B cell (primary cell): ENCODE data around the gene PEAK1. TPM values are rescaled to one million over a fixed set of nuclear protein-coding genes. Genes with fewer than 3 reads are reported as not detected.

Source experiments
- ATAC-seq: fragments of 200-7000 bp; cut with Tn5 transposase; one replicate; pipeline ENCODE4 v1.10.0; 2021; ENCODE audit warnings: low read depth, mild to moderate bottlenecking, moderate number of reproducible peaks, moderate library complexity
- CTCF ChIA-PET: fragments of 350-600 bp; sonication (Branson Sonifier 250); formaldehyde crosslinking; loops from one replicate; lab custom pipeline; 2021; ENCODE audit warnings: antibody characterized with exemption, inconsistent platforms; lab: Charles Lee
- POLR2A ChIA-PET: fragments of 350-600 bp; sonication (Branson Sonifier 250); formaldehyde crosslinking; loops from one replicate; lab custom pipeline; 2021; ENCODE audit warnings: antibody characterized with exemption; lab: Charles Lee
- DNase-seq: peaks from one replicate; pipeline ENCODE4 v3.0.0; 2013
- H2AFZ ChIP-seq: 2 replicates; pipeline ENCODE4 v1.6.1; 2012; ENCODE audit warnings: mild to moderate bottlenecking, low read depth, low read length; ENCODE audit not compliant: insufficient read depth, poor library complexity, severe bottlenecking
- H3K27ac ChIP-seq, 2 donors: 1 replicate in 1 of 2; 2 replicates in 1 of 2; pipeline ENCODE4 v1.5.1; 2012 to 2013; ENCODE audit warnings: low read length in 2 of 2, mild to moderate bottlenecking in 2 of 2, moderate library complexity in 1 of 2
- H3K27me3 ChIP-seq, 4 experiments: fragments of 200-600 bp in 1 of 4; sonication (generic) in 1 of 4; replicated peaks in 1 of 4; 1 replicate in 2 of 4; 2 replicates in 2 of 4; pipeline versions ENCODE4 v1.6.1 to v1.7.0; 2013 to 2016; ENCODE audit warnings: low read length in 3 of 4, mild to moderate bottlenecking in 2 of 4, mixed read lengths in 1 of 4, moderate library complexity in 1 of 4; ENCODE audit not compliant: insufficient read depth in 4 of 4, control insufficient read depth in 3 of 4; ENCODE audit errors: control extremely low read depth in 1 of 4
- H3K36me3 ChIP-seq, 2 experiments: replicated peaks in 1 of 2; 1 replicate in 1 of 2; 2 replicates in 1 of 2; pipeline versions ENCODE4 v1.6.1 to v1.7.1; 2013; ENCODE audit warnings: low read length in 1 of 2; ENCODE audit not compliant: insufficient read depth in 2 of 2, control insufficient read depth in 1 of 2; ENCODE audit errors: control extremely low read depth in 1 of 2, extremely low read depth in 1 of 2
- H3K4me1 ChIP-seq, 2 donors: fragments of 200-600 bp in 1 of 2; sonication (generic) in 1 of 2; 1 replicate in 1 of 2; 2 replicates in 1 of 2; pipeline versions ENCODE4 v1.5.1 to v1.6.1; 2013 to 2017; ENCODE audit warnings: low read length in 2 of 2; ENCODE audit not compliant: control insufficient read depth in 2 of 2, insufficient read depth in 2 of 2
- H3K4me2 ChIP-seq: replicated peaks from 2 replicates; pipeline ENCODE3; 2012; ENCODE audit warnings: mild to moderate bottlenecking, low read depth, low read length; ENCODE audit not compliant: poor library complexity, severe bottlenecking
- H3K4me3 ChIP-seq, 5 experiments: fragments of 200-600 bp in 1 of 5; sonication (generic) in 1 of 5; 1 replicate in 3 of 5; 2 replicates in 2 of 5; pipeline versions ENCODE4 v1.5.1 to v1.7.0; 2011 to 2016; ENCODE audit warnings: low read length in 4 of 5, mild to moderate bottlenecking in 4 of 5, low read depth in 2 of 5, control low read depth in 1 of 5, moderate library complexity in 1 of 5; ENCODE audit not compliant: insufficient read depth in 1 of 5; ENCODE audit errors: control extremely low read depth in 1 of 5, extremely low read depth in 1 of 5
- H3K79me2 ChIP-seq: fragments of 200-600 bp; sonication (generic); one replicate; pipeline ENCODE4 v1.6.0; 2016; ENCODE audit warnings: low read length; ENCODE audit not compliant: control insufficient read depth, insufficient read depth
- H3K9ac ChIP-seq: fragments of 200-600 bp; sonication (generic); 2 replicates; pipeline ENCODE4 v1.6.1; 2017; ENCODE audit warnings: mild to moderate bottlenecking, low read length, moderate library complexity
- H3K9me3 ChIP-seq, 3 donors: one replicate each; pipeline versions ENCODE4 v1.6.1 to v1.7.1; 2013; ENCODE audit warnings: low read length in 2 of 3; ENCODE audit not compliant: control insufficient read depth in 2 of 3, insufficient read depth in 1 of 3; ENCODE audit errors: control extremely low read depth in 1 of 3
- H4K20me1 ChIP-seq: 2 replicates; pipeline ENCODE4 v1.6.0; 2012; ENCODE audit warnings: mild to moderate bottlenecking, low read length; ENCODE audit not compliant: insufficient read depth, control insufficient read depth, poor library complexity, severe bottlenecking
- H3K27ac Mint-ChIP-seq: one replicate; pipeline ENCODE4 v1.8.0; 2021; ENCODE audit warnings: mixed read lengths
- H3K27me3 Mint-ChIP-seq: one replicate; pipeline ENCODE4 v1.8.0; 2021; ENCODE audit warnings: mixed read lengths
- H3K4me1 Mint-ChIP-seq: one replicate; pipeline ENCODE4 v1.8.0; 2021; ENCODE audit warnings: mixed read lengths
- H3K4me3 Mint-ChIP-seq: one replicate; pipeline ENCODE4 v1.8.0; 2021; ENCODE audit warnings: mixed read lengths
- H3K9me3 Mint-ChIP-seq: one replicate; pipeline ENCODE4 v1.8.0; 2022; ENCODE audit warnings: mixed read lengths; ENCODE audit not compliant: insufficient read depth
- EZH2 ChIP-seq: IDR thresholded peaks from 2 replicates; pipeline ENCODE4 v1.6.1; 2012; ENCODE audit warnings: borderline replicate concordance, low read depth, mild to moderate bottlenecking, moderate library complexity, low read length; ENCODE audit not compliant: insufficient read depth, poor library complexity, severe bottlenecking
- WGBS: methylation state at CpG from one replicate; pipeline ENCODE4 v1.1.5; 2013; ENCODE audit warnings: missing lambda C conversion rate; ENCODE audit not compliant: insufficient coverage; 5-methylcytosine and 5-hydroxymethylcytosine counted together
- intact Hi-C: fragments of 100-400 bp; cut with micrococcal nuclease; formaldehyde crosslinking; loops from one replicate; pipeline ENCODE4 v1.10.0; 2022
- polyA plus RNA-seq: library from polyadenylated mRNA; depleted of rRNA; stranded (reverse); fragments of >200 nt; gene quantifications from 2 replicates; pipeline ENCODE4 v1.2.3, GENCODE V29; 2012
- total RNA-seq, 2 donors: library from RNA; stranded (reverse); fragments of 120-200 nt in 1 of 2; gene quantifications; 1 replicate in 1 of 2; 2 replicates in 1 of 2; pipeline versions ENCODE4 v1.2.3 to v1.2.4, GENCODE V29; 2013 to 2022
- TF ChIP-seq, protein P1 (sequence below): fragments of 200-600 bp; IDR thresholded peaks from one replicate; pipeline ENCODE4 v1.8.0; 2022; ENCODE audit warnings: antibody characterized with exemption, mild to moderate bottlenecking

Gene PEAK1
- total and polyA plus RNA-seq, 2 donors (not counting 1 experiment from before 2014, with no cell fraction given) = 13.4 to 38.0 TPM

DNA sequence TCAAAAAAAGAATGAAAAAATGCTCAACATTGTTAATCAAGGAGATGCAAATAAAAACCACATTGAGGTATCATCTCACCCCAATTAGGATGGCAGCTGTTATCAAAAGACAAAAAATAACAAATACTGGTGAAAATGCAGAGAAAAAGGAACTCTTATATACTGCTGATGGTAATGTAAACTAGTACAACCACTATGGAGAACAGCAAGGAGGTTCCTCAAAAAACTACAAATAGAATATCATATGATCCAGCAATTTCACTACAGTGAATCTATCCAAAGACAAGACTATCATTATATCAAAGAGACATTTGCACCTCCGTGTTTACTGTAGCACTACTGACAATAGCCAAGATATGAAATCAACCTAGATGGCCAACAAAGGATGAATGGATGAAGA lies 58.4 kb downstream of the PEAK1 start:
- Histone ChIP-seq H3K27ac (no peak overlapping the region), H2AFZ (no peak overlapping the region), H3K4me3 (no peak overlapping the region), H3K4me2 (no peak overlapping the region), H3K36me3 (peaks cover 3 to 5% of the 10 kb centered on the region in 2 experiments), H3K79me2 (peaks cover 15% of the 10 kb centered on the region), H4K20me1 (peaks cover 4% of the 10 kb centered on the region), H3K9ac (no peak overlapping the region), H3K9me3 (peaks cover 0 to 3% (median 0%) of the 10 kb centered on the region in 3 donors), H3K27me3 (no peaks in the 10 kb centered on the region), H3K4me1 (no peaks in the 10 kb centered on the region)
- DNase-seq (no peak), ATAC-seq (no peak)
- WGBS = no CpG with 5 or more reads among the region's 1 CpG
- intact Hi-C loops = no loop called here
- Mint-ChIP-seq H3K4me3 (no peak overlapping the region), H3K9me3 (no peaks in the 10 kb centered on the region), H3K27me3 (no peaks in the 10 kb centered on the region), H3K4me1 (no peaks in the 10 kb centered on the region), H3K27ac (no peak overlapping the region)
- ChIA-PET POLR2A (no interaction called here), CTCF (no interaction called here)
- no peak for TF ChIP-seq EZH2
- TF ChIP-seq, protein P1, sequence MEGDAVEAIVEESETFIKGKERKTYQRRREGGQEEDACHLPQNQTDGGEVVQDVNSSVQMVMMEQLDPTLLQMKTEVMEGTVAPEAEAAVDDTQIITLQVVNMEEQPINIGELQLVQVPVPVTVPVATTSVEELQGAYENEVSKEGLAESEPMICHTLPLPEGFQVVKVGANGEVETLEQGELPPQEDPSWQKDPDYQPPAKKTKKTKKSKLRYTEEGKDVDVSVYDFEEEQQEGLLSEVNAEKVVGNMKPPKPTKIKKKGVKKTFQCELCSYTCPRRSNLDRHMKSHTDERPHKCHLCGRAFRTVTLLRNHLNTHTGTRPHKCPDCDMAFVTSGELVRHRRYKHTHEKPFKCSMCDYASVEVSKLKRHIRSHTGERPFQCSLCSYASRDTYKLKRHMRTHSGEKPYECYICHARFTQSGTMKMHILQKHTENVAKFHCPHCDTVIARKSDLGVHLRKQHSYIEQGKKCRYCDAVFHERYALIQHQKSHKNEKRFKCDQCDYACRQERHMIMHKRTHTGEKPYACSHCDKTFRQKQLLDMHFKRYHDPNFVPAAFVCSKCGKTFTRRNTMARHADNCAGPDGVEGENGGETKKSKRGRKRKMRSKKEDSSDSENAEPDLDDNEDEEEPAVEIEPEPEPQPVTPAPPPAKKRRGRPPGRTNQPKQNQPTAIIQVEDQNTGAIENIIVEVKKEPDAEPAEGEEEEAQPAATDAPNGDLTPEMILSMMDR = no peak

DNA sequence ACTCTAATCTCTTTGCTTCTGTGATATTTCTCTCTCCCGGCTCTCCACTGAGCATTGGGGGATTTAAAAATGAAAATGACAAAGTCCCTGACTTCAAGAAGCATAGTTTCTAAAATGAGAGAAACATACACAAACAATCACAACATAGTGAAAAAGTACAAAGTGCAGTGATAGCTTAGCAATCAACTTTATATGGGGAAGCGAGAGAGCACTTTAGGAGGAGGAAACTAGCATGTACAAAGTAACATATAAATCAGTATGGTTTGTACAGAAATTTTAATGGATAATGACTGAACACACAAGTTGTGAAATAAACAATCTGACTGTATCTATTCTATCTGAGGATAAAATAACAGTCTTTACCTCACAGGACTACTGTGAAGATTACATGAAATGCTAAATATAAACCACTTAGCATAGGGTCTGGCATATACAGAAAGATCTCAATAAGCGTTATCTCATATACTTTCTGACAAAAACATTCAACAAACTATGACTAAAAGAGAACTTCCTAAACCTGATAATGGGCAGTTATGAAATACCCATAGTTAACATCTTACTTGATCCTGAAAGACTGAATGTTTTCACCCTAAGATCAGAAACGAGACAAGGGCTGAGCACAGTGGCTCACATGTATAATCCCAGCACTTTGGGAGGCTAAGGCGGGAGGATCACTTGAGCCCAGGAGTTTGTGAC lies 61.2 kb downstream of the PEAK1 start:
- TF ChIP-seq EZH2 = no peak
- TF ChIP-seq, protein P1 = no peak
- peaks cover 3 to 5% of the 10 kb centered on the region in 2 experiments for H3K36me3 ChIP-seq
- no peak overlapping the region for H3K27ac ChIP-seq
- POLR2A ChIA-PET = no interaction called here
- H3K4me2 ChIP-seq = no peak overlapping the region
- no peaks in the 10 kb centered on the region for H3K27me3 Mint-ChIP-seq
- intact Hi-C loops = no loop called here
- CTCF ChIA-PET = no interaction called here
- H3K27ac Mint-ChIP-seq = no peak overlapping the region
- ATAC-seq (no peak), DNase-seq (no peak)
- no peaks in the 10 kb centered on the region for H3K27me3 ChIP-seq
- peaks cover 4% of the 10 kb centered on the region for H4K20me1 ChIP-seq
- H2AFZ ChIP-seq = no peak overlapping the region
- H3K4me1 ChIP-seq = no peaks in the 10 kb centered on the region
- H3K4me1 Mint-ChIP-seq = peaks cover 3% of the 10 kb centered on the region
- no peaks in the 10 kb centered on the region for H3K9me3 Mint-ChIP-seq
- H3K4me3 ChIP-seq = no peak overlapping the region
- H3K79me2 ChIP-seq = peaks cover 18% of the 10 kb centered on the region
- no peak overlapping the region for H3K9ac ChIP-seq
- WGBS = 88% methylated on average over 1 of the region's 5 CpGs
- H3K4me3 Mint-ChIP-seq = no peak overlapping the region
- peaks cover 0 to under 1% (median 0%) of the 10 kb centered on the region in 3 donors for H3K9me3 ChIP-seq
